A549 (cell line): Measurements from ENCODE around the gene EXPH5.

Source experiments
- ESRRA ChIP-seq: fragments of 150-350 bp; IDR thresholded peaks from 2 replicates; pipeline ENCODE4 v1.6.1; 2014; ENCODE audit warnings: mild to moderate bottlenecking, low read length, borderline replicate concordance
- FOSL2 ChIP-seq, 2 experiments: fragments of 450-650 bp in 1 of 2; fragments of >200 bp in 1 of 2; sonication (Bioruptor Twin) in 1 of 2; formaldehyde crosslinking; IDR thresholded peaks; 2 replicates each; pipeline versions ENCODE4 v1.5.0 to v1.6.1; 2016 to 2020; ENCODE audit warnings: mild to moderate bottlenecking in 1 of 2, moderate library complexity in 1 of 2
- JUN ChIP-seq, 2 experiments: fragments of >200 bp; sonication (Bioruptor Twin); formaldehyde crosslinking; IDR thresholded peaks; 2 replicates in 1 of 2; 3 replicates in 1 of 2; pipeline ENCODE4 v1.6.1; 2016 to 2017
- MAFK ChIP-seq: fragments of 450-650 bp; IDR thresholded peaks from 2 replicates; pipeline ENCODE4 v1.6.1; 2014; ENCODE audit not compliant: partially characterized antibody
- PBX3 ChIP-seq: IDR thresholded peaks from 2 replicates; pipeline ENCODE4 v1.6.1; 2012
- POLR2A ChIP-seq: IDR thresholded peaks from 2 replicates; pipeline ENCODE4 v1.6.1; 2012; ENCODE audit warnings: mild to moderate bottlenecking, low read length
- TF ChIP-seq, protein P1 (sequence below): fragments of >200 bp; sonication (Bioruptor Twin); formaldehyde crosslinking; IDR thresholded peaks from 3 replicates; pipeline ENCODE4 v1.5.1; 2016
- TF ChIP-seq, protein P2 (sequence below): IDR thresholded peaks from 2 replicates; pipeline ENCODE4 v1.6.1; 2012

GRCh38 chr11:108541531-108541930 lies 52.0 kb downstream of the EXPH5 start:
- TF ChIP-seq ESRRA (no peak), JUN (IDR thresholded peaks at IDR 0.05) (no peak), FOSL2 (IDR thresholded peaks at IDR 0.05) (no peak), FOSL2 (CRISPR knock-in tag; IDR thresholded peaks at IDR 0.05) (no peak), PBX3 (no peak), MAFK (no peak), POLR2A (no peak)
- TF ChIP-seq, protein P1, sequence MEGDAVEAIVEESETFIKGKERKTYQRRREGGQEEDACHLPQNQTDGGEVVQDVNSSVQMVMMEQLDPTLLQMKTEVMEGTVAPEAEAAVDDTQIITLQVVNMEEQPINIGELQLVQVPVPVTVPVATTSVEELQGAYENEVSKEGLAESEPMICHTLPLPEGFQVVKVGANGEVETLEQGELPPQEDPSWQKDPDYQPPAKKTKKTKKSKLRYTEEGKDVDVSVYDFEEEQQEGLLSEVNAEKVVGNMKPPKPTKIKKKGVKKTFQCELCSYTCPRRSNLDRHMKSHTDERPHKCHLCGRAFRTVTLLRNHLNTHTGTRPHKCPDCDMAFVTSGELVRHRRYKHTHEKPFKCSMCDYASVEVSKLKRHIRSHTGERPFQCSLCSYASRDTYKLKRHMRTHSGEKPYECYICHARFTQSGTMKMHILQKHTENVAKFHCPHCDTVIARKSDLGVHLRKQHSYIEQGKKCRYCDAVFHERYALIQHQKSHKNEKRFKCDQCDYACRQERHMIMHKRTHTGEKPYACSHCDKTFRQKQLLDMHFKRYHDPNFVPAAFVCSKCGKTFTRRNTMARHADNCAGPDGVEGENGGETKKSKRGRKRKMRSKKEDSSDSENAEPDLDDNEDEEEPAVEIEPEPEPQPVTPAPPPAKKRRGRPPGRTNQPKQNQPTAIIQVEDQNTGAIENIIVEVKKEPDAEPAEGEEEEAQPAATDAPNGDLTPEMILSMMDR: no peak
- TF ChIP-seq, protein P2, sequence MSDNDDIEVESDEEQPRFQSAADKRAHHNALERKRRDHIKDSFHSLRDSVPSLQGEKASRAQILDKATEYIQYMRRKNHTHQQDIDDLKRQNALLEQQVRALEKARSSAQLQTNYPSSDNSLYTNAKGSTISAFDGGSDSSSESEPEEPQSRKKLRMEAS: no peak
